H1 (cell line): Measurements from ENCODE around the gene ACTG2. TPM values are rescaled to one million over a fixed set of nuclear protein-coding genes. Genes with fewer than 3 reads are reported as not detected.

Experiments used
- CTCF ChIA-PET: fragments of 300-600 bp; sonication (Branson Sonifier 250); formaldehyde crosslinking; loops from one replicate; lab custom pipeline; 2021; ENCODE audit not compliant: partially characterized antibody; lab: Charles Lee
- POLR2A ChIA-PET: fragments of 300-600 bp; sonication (Branson Sonifier 250); formaldehyde crosslinking; loops from one replicate; lab custom pipeline; 2021; ENCODE audit warnings: inconsistent platforms; ENCODE audit not compliant: partially characterized antibody; lab: Charles Lee
- DNase-seq, 2 experiments: peaks; one replicate each; pipeline versions ENCODE4 v3.0.0 to v3.0.0-alpha.2; 2010 to 2022; ENCODE audit warnings: low spot score in 2 of 2, low read depth in 1 of 2, mixed read lengths in 1 of 2
- FAIRE-seq: peaks from 2 replicates; lab custom pipeline; 2011; peaks lifted over from hg19 to GRCh38; lab: Jason Lieb, UNC
- H2AFZ ChIP-seq: 2 replicates; pipeline ENCODE4 v1.8.1; 2012; ENCODE audit warnings: low read length, inconsistent platforms
- H2AK5ac ChIP-seq: 2 replicates; pipeline ENCODE4 v1.6.1; 2013; ENCODE audit warnings: low read depth, low read length
- H2BK120ac ChIP-seq: replicated peaks from 2 replicates; pipeline ENCODE3; 2013; ENCODE audit warnings: low read depth, low read length, inconsistent platforms
- H2BK12ac ChIP-seq: 2 replicates; pipeline ENCODE4 v1.6.1; 2013; ENCODE audit warnings: low read depth, low read length
- H2BK15ac ChIP-seq: 2 replicates; pipeline ENCODE4 v1.6.1; 2013; ENCODE audit warnings: low read length
- H2BK20ac ChIP-seq: 2 replicates; pipeline ENCODE4 v1.6.1; 2013; ENCODE audit warnings: low read length
- H2BK5ac ChIP-seq: 2 replicates; pipeline ENCODE4 v1.6.1; 2013; ENCODE audit warnings: low read depth, low read length
- H3K14ac ChIP-seq: 2 replicates; pipeline ENCODE4 v1.6.1; 2013; ENCODE audit warnings: inconsistent platforms; ENCODE audit not compliant: insufficient read length
- H3K18ac ChIP-seq: 2 replicates; pipeline ENCODE4 v1.6.1; 2013; ENCODE audit warnings: low read length; ENCODE audit errors: extremely low read depth
- H3K23ac ChIP-seq: 2 replicates; pipeline ENCODE4 v1.6.1; 2013; ENCODE audit warnings: inconsistent platforms; ENCODE audit not compliant: insufficient read length
- H3K23me2 ChIP-seq: 2 replicates; pipeline ENCODE4 v1.6.1; 2013; ENCODE audit warnings: low read depth, low read length
- H3K27ac ChIP-seq: 2 replicates; pipeline ENCODE4 v1.6.1; 2011; ENCODE audit warnings: low read depth, low read length, inconsistent platforms
- H3K27me3 ChIP-seq, 4 experiments: replicated peaks in 1 of 4; 1 replicate in 1 of 4; 2 replicates in 3 of 4; pipeline versions ENCODE4 v1.6.1 to v1.8.1; 2011 to 2013; ENCODE audit warnings: low read length in 3 of 4, mild to moderate bottlenecking in 3 of 4, inconsistent platforms in 2 of 4, mixed read lengths in 2 of 4, moderate library complexity in 1 of 4; ENCODE audit not compliant: control insufficient read depth in 3 of 4, insufficient read depth in 3 of 4; ENCODE audit errors: extremely low read depth in 1 of 4
- H3K36me3 ChIP-seq, 4 experiments: 2 replicates each; pipeline versions ENCODE4 v1.6.1 to v1.8.1; 2011 to 2013; ENCODE audit warnings: mild to moderate bottlenecking in 4 of 4, low read length in 3 of 4, moderate library complexity in 2 of 4, control low read depth in 1 of 4, inconsistent platforms in 1 of 4; ENCODE audit not compliant: insufficient read depth in 4 of 4, control insufficient read depth in 2 of 4
- H3K4ac ChIP-seq: replicated peaks from 2 replicates; pipeline ENCODE3; 2013; ENCODE audit warnings: low read length, low read depth, mixed read lengths, inconsistent platforms; ENCODE audit not compliant: insufficient read length
- H3K4me1 ChIP-seq, 4 experiments: replicated peaks in 1 of 4; 1 replicate in 1 of 4; 2 replicates in 3 of 4; pipeline versions ENCODE4 v1.6.1 to v1.8.1; 2011 to 2013; ENCODE audit warnings: low read length in 3 of 4, inconsistent platforms in 2 of 4, mixed read lengths in 1 of 4; ENCODE audit not compliant: insufficient read depth in 4 of 4, control insufficient read depth in 3 of 4
- H3K4me2 ChIP-seq, 2 experiments: 2 replicates each; pipeline versions ENCODE4 v1.6.1 to v1.8.1; 2011 to 2013; ENCODE audit warnings: low read depth in 2 of 2, low read length in 2 of 2, control low read depth in 1 of 2, inconsistent platforms in 1 of 2, mild to moderate bottlenecking in 1 of 2; ENCODE audit not compliant: insufficient read depth in 1 of 2
- H3K4me3 ChIP-seq, 4 experiments: fragments of 200-600, 300-600 bp in 1 of 4; sonication (generic), shearing (Covaris generic), sonication (Bioruptor Twin) in 1 of 4; 2 replicates each; pipeline versions ENCODE4 v1.5.1 to v1.8.1; 2011 to 2016; ENCODE audit warnings: low read length in 4 of 4, low read depth in 3 of 4, control low read depth in 2 of 4, inconsistent platforms in 2 of 4, mild to moderate bottlenecking in 2 of 4, mixed read lengths in 1 of 4, moderate library complexity in 1 of 4; ENCODE audit not compliant: insufficient read depth in 2 of 4; ENCODE audit errors: extremely low read depth in 1 of 4
- H3K56ac ChIP-seq: replicated peaks from 2 replicates; pipeline ENCODE3; 2013; ENCODE audit warnings: low read depth, mild to moderate bottlenecking, mixed read lengths, low read length, inconsistent platforms; ENCODE audit not compliant: insufficient read length
- H3K79me1 ChIP-seq: 2 replicates; pipeline ENCODE4 v1.6.1; 2013; ENCODE audit warnings: low read depth, low read length, control low read depth
- H3K79me2 ChIP-seq, 2 experiments: 2 replicates each; pipeline versions ENCODE4 v1.6.1 to v1.8.1; 2012 to 2013; ENCODE audit warnings: low read length in 2 of 2, mild to moderate bottlenecking in 2 of 2, inconsistent platforms in 1 of 2; ENCODE audit not compliant: insufficient read depth in 2 of 2, control insufficient read depth in 1 of 2
- H3K9ac ChIP-seq, 4 experiments: replicated peaks in 1 of 4; 1 replicate in 1 of 4; 2 replicates in 3 of 4; pipeline versions ENCODE4 v1.6.1 to v1.8.1; 2011 to 2013; ENCODE audit warnings: low read depth in 3 of 4, low read length in 3 of 4, control low read depth in 2 of 4, mild to moderate bottlenecking in 2 of 4, moderate library complexity in 2 of 4, inconsistent platforms in 1 of 4; ENCODE audit errors: extremely low read depth in 1 of 4
- H3K9me3 ChIP-seq, 2 experiments: 2 replicates each; pipeline versions ENCODE4 v1.6.1 to v1.8.1; 2012 to 2013; ENCODE audit warnings: mild to moderate bottlenecking in 2 of 2, moderate library complexity in 2 of 2, control low read depth in 1 of 2, inconsistent platforms in 1 of 2, low read depth in 1 of 2, low read length in 1 of 2, mixed read lengths in 1 of 2; ENCODE audit not compliant: insufficient read depth in 2 of 2
- H4K20me1 ChIP-seq, 2 experiments: replicated peaks in 1 of 2; 2 replicates each; pipeline versions ENCODE3 to v1.8.1; 2011 to 2013; ENCODE audit warnings: inconsistent platforms in 2 of 2, low read length in 2 of 2, mild to moderate bottlenecking in 1 of 2; ENCODE audit not compliant: insufficient read depth in 2 of 2, control insufficient read depth in 1 of 2
- H4K5ac ChIP-seq: 2 replicates; pipeline ENCODE4 v1.6.1; 2013; ENCODE audit warnings: low read length, low read depth, mixed read lengths, inconsistent platforms; ENCODE audit not compliant: insufficient read length
- H4K8ac ChIP-seq: 2 replicates; pipeline ENCODE4 v1.8.0; 2013; ENCODE audit warnings: mild to moderate bottlenecking, moderate library complexity, low read length, inconsistent platforms; ENCODE audit not compliant: insufficient read depth; ENCODE audit errors: extremely low read depth
- H4K91ac ChIP-seq: replicated peaks from 2 replicates; pipeline ENCODE3; 2013; ENCODE audit warnings: low read length, mixed read lengths, inconsistent platforms; ENCODE audit not compliant: insufficient read length
- ASH2L ChIP-seq: fragments of 200-600, 300-600 bp; sonication (generic); IDR thresholded peaks from one replicate; pipeline ENCODE4 v1.7.1; 2017; ENCODE audit warnings: low read length
- EGR1 ChIP-seq: IDR thresholded peaks from 2 replicates; pipeline ENCODE4 v1.6.1; 2011; ENCODE audit warnings: low read depth, low read length, borderline replicate concordance
- GABPA ChIP-seq: IDR thresholded peaks from 2 replicates; pipeline ENCODE4 v1.6.1; 2011; ENCODE audit warnings: mild to moderate bottlenecking, low read length, moderate library complexity, borderline replicate concordance; ENCODE audit not compliant: insufficient read depth
- RAD21 ChIP-seq, 2 experiments: IDR thresholded peaks in 1 of 2; conservative IDR thresholded peaks in 1 of 2; 2 replicates each; pipeline ENCODE4 v1.6.1; 2011; ENCODE audit warnings: low read depth in 2 of 2, low read length in 2 of 2, improper control_type of control experiment in 1 of 2, inconsistent platforms in 1 of 2, mild to moderate bottlenecking in 1 of 2, moderate library complexity in 1 of 2
- SAP30 ChIP-seq: fragments of 300-600 bp; sonication (generic); IDR thresholded peaks from 2 replicates; pipeline ENCODE4 v1.7.1; 2012; ENCODE audit warnings: low read length, moderate library complexity, mild to moderate bottlenecking, inconsistent platforms; ENCODE audit not compliant: insufficient read depth, insufficient replicate concordance
- SIN3A ChIP-seq, 2 experiments: IDR thresholded peaks in 1 of 2; conservative IDR thresholded peaks in 1 of 2; 2 replicates each; pipeline ENCODE4 v1.6.1; 2011 to 2012; ENCODE audit warnings: low read length in 2 of 2, improper control_type of control experiment in 1 of 2, low read depth in 1 of 2, mild to moderate bottlenecking in 1 of 2
- SP4 ChIP-seq: IDR thresholded peaks from 2 replicates; pipeline ENCODE4 v1.6.1; 2012; ENCODE audit warnings: low read length, inconsistent platforms
- TAF1 ChIP-seq: IDR thresholded peaks from 2 replicates; pipeline ENCODE4 v1.6.1; 2011; ENCODE audit warnings: mild to moderate bottlenecking, low read depth, low read length
- TCF12 ChIP-seq: IDR thresholded peaks from 2 replicates; pipeline ENCODE4 v1.6.1; 2011; ENCODE audit warnings: low read depth, mild to moderate bottlenecking, low read length
- WGBS, 2 experiments: shearing (Covaris generic) in 1 of 2; methylation state at CpG; one replicate each; pipeline versions ENCODE4 v1.1.6 to v1.1.7; 2013 to 2015; ENCODE audit warnings: low lambda C conversion rate in 2 of 2, mixed read lengths in 2 of 2, inconsistent platforms in 1 of 2, low coverage in 1 of 2, missing lambda C conversion rate in 1 of 2; ENCODE audit not compliant: insufficient replicate concordance in 2 of 2, insufficient coverage in 1 of 2, insufficient read length in 1 of 2; ENCODE audit errors: extremely low coverage in 1 of 2, missing lambda C conversion rate in 1 of 2; 5-methylcytosine and 5-hydroxymethylcytosine counted together
- polyA plus RNA-seq, 7 experiments: library from polyadenylated mRNA; depleted of rRNA in 3 of 7; stranded (reverse) in 5 of 7; unstranded in 2 of 7; fragments of >200 nt in 5 of 7; fragments of 200-250 nt in 2 of 7; gene quantifications; 1 replicate in 5 of 7; 2 replicates in 1 of 7; 4 replicates in 1 of 7; pipeline versions ENCODE4 v1.2.1 to v1.2.3, GENCODE V29; 2011 to 2013; ENCODE audit warnings: missing spikeins in 2 of 7, mixed read lengths in 2 of 7
- total RNA-seq: library from RNA; stranded (reverse); fragmentation: NEBNext Ultra II Directional; extraction: Animal tissue kit (Norgen Biotek cat#: 25700); gene quantifications from 2 replicates; pipeline ENCODE4 v1.2.1, GENCODE V29; 2021

Gene ACTG2
- total and polyA plus RNA-seq, 2 of the 8 experiments (the other 6 are each of a cell fraction or from before 2014, with no cell fraction given): 6.2 to 13.7 TPM

DNA sequence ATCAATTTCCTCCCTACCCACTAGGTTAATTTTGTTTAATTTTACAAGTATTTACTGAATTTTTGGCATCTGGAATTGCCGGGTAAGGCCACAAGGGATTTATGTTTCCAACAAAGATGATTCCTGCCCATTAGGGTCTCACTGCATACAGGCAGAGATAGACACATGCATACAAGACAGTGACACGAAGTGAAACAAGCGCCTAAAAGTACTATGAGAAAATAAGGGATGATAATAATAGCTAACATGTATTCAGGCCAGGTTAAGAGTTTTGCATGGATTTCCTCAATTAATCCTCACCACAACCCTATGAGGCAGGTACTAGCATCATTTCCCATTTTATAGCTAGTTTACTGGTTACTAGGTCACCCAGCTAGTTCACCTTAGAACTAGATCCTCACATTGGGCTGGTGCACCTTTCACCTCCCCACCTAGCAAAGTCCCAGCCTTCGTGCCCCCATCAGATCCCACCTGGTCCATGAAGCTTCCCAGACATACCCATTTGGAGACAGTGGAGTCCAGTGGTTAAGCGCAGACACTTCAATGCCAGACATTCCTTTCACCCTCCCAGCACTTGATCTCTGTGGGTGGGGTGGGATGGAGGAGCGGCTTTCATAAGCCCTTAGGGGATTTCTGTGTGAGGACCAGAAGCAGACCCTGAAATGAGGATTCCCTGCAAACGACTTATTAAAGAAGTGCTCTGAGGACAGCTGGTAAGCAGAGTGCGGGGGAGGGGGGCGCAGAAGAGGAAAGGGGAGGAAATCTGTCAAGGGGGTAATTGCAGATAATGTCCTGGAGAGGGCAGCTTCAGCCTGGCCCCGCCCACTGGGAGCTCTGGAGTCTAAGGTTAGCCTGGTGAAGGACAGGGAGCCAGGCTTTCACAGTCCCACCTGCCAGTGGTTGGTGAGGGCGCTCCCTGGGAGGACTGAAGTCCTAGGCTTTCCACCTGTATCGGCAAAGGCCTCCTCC lies 28.1 kb downstream of the ACTG2 start:
- Histone ChIP-seq H3K4me2 (peak overlapping the region; percentile 29 to 32; a peak in 2 of 4 replicates), H2BK120ac (no peak overlapping the region), H2BK20ac (no peak overlapping the region), H2BK15ac (peak overlapping the region; percentile 46; the same call in 1 of the 2 replicates), H3K27me3 (no peaks in the 10 kb centered on the region), H4K20me1 (no peaks in the 10 kb centered on the region), H3K23me2 (no peaks in the 10 kb centered on the region), H3K4me3 (peak overlapping the region in 1 of 4 experiments; percentile 23; a peak in 1 of 8 replicates), H4K91ac (no peak overlapping the region), H3K23ac (no peak overlapping the region), H3K56ac (no peak overlapping the region), H3K18ac (no peak overlapping the region), H3K27ac (no peak overlapping the region), H3K14ac (no peak overlapping the region), H4K5ac (no peak overlapping the region), H2BK5ac (no peak overlapping the region), H2AK5ac (no peak overlapping the region), H4K8ac (peak overlapping the region; percentile 52; the same call in 1 of the 2 replicates), H2AFZ (peak overlapping the region; percentile 85), H2BK12ac (peak overlapping the region; percentile 68; the same call in 1 of the 2 replicates), H3K36me3 (no peaks in the 10 kb centered on the region), H3K4ac (no peak overlapping the region), H3K9ac (no peak overlapping the region), H3K4me1 (peaks cover 3 to 8% (median 5%) of the 10 kb centered on the region in 4 experiments; a peak in 6 of 7 replicates), H3K9me3 (no peaks in the 10 kb centered on the region), H3K79me1 (no peaks in the 10 kb centered on the region), H3K79me2 (no peaks in the 10 kb centered on the region)
- ChIA-PET CTCF (interaction anchor here (0.6 to 4.0 kb wide), 25 partner anchors 8 to 234 kb away, joined by 3 to 24 read pairs (median 4); partner anchors contain the start of gene STAMBP), POLR2A (interaction anchor here (0.9 to 1.5 kb wide), 8 partner anchors 9 to 278 kb away, joined by 3 to 8 read pairs (median 3); partner anchors contain the start of gene MTHFD2)
- FAIRE-seq (no peak), DNase-seq (peak; percentile 38 to 87)
- 54% methylated on average over 11 of the region's 12 CpGs; no CpG with 5 or more reads in 1 of the 2 experiments for WGBS, 2 experiments
- TF ChIP-seq GABPA (no peak), SP4 (0 out of 2 replicates have a peak, but pooled peaks have one; percentile 61), EGR1 (peak; percentile 64; the same call in 1 of the 2 replicates), ASH2L (peak; percentile 41), TAF1 (peak; percentile 66; the same call in 1 of the 2 replicates), SIN3A (conservative IDR thresholded peaks at IDR 0.05 in 1 of 2, IDR thresholded peaks at IDR 0.05 in 1 of 2; ENCODE audit: low read depth in 1 of 2, low read length in 2 of 2) (0 out of 4 replicates have a peak, but pooled peaks of 1 of the 2 experiments have one; percentile 59), SAP30 (no peak), TCF12 (0 out of 2 replicates have a peak, but pooled peaks have one; percentile 6), RAD21 (IDR thresholded peaks at IDR 0.05 in 1 of 2, conservative IDR thresholded peaks at IDR 0.05 in 1 of 2; ENCODE audit: low read depth in 2 of 2, low read length in 2 of 2) (peak; percentile 51 to 58; a peak in 3 of 4 replicates)
